H9 (cell line): ENCODE measurements around the gene BIRC7. TPM values are rescaled to one million over a fixed set of nuclear protein-coding genes. Genes with fewer than 3 reads are reported as not detected.
A peak's percentile ranks its signal among the peaks of the same experiment; 100 is the strongest.

Source experiments
- DNase-seq: peaks from one replicate; pipeline ENCODE4 v3.0.0-alpha.2; 2017
- H2AFZ ChIP-seq: one replicate; pipeline ENCODE4 v1.6.1; 2013; ENCODE audit warnings: mild to moderate bottlenecking, low read length, control low read depth, moderate library complexity
- H2AK5ac ChIP-seq: 2 replicates; pipeline ENCODE4 v1.6.1; 2013; ENCODE audit warnings: low read length, control low read depth, mixed read lengths; ENCODE audit not compliant: insufficient read length
- H2BK120ac ChIP-seq: one replicate; pipeline ENCODE4 v1.6.1; 2013; ENCODE audit warnings: low read depth, mild to moderate bottlenecking, low read length, control low read depth, inconsistent platforms; ENCODE audit not compliant: poor library complexity, severe bottlenecking
- H2BK12ac ChIP-seq: 2 replicates; pipeline ENCODE4 v1.6.1; 2013; ENCODE audit warnings: low read length, control low read depth, mixed read lengths, low read depth; ENCODE audit not compliant: insufficient read length
- H2BK15ac ChIP-seq: 2 replicates; pipeline ENCODE4 v1.6.1; 2013; ENCODE audit warnings: low read depth, low read length, control low read depth
- H2BK20ac ChIP-seq: one replicate; pipeline ENCODE4 v1.6.1; 2013; ENCODE audit warnings: low read depth, mild to moderate bottlenecking, low read length, control low read depth, inconsistent platforms; ENCODE audit not compliant: poor library complexity, severe bottlenecking
- H2BK5ac ChIP-seq: 2 replicates; pipeline ENCODE4 v1.6.1; 2013; ENCODE audit warnings: low read length, control low read depth, mixed read lengths; ENCODE audit not compliant: insufficient read length
- H3K14ac ChIP-seq: 2 replicates; pipeline ENCODE4 v1.6.1; 2013; ENCODE audit warnings: low read length, control low read depth; ENCODE audit not compliant: insufficient read depth
- H3K18ac ChIP-seq: 2 replicates; pipeline ENCODE4 v1.6.1; 2013; ENCODE audit warnings: low read depth, mild to moderate bottlenecking, mixed read lengths, low read length, control low read depth; ENCODE audit not compliant: insufficient read length
- H3K23ac ChIP-seq: 2 replicates; pipeline ENCODE4 v1.6.1; 2013; ENCODE audit warnings: low read length, control low read depth, mixed read lengths, low read depth; ENCODE audit not compliant: insufficient read length
- H3K23me2 ChIP-seq: 2 replicates; pipeline ENCODE4 v1.6.1; 2013; ENCODE audit warnings: low read depth, mild to moderate bottlenecking, mixed read lengths, low read length, control low read depth; ENCODE audit not compliant: insufficient read length, poor library complexity, severe bottlenecking
- H3K27ac ChIP-seq: 2 replicates; pipeline ENCODE4 v1.5.1; 2013; ENCODE audit warnings: low read length, control low read depth, mixed read lengths, low read depth; ENCODE audit not compliant: insufficient read length
- H3K27me3 ChIP-seq: 2 replicates; pipeline ENCODE4 v1.6.1; 2013; ENCODE audit warnings: low read length, control low read depth, inconsistent platforms; ENCODE audit not compliant: insufficient read depth
- H3K4ac ChIP-seq: 2 replicates; pipeline ENCODE4 v1.6.1; 2013; ENCODE audit warnings: low read depth, mild to moderate bottlenecking, control low read depth, inconsistent platforms, low read length, moderate library complexity
- H3K4me1 ChIP-seq: 2 replicates; pipeline ENCODE4 v1.6.1; 2013; ENCODE audit warnings: low read length, control low read depth, inconsistent platforms; ENCODE audit not compliant: insufficient read depth
- H3K4me2 ChIP-seq: 2 replicates; pipeline ENCODE4 v1.6.1; 2013; ENCODE audit warnings: low read length, control low read depth, mixed read lengths; ENCODE audit not compliant: insufficient read length, insufficient read depth
- H3K56ac ChIP-seq: 2 replicates; pipeline ENCODE4 v1.6.1; 2013; ENCODE audit warnings: low read depth, mild to moderate bottlenecking, mixed read lengths, low read length, control low read depth; ENCODE audit not compliant: insufficient read length
- H3K79me1 ChIP-seq: 2 replicates; pipeline ENCODE4 v1.6.1; 2013; ENCODE audit warnings: low read depth, mild to moderate bottlenecking, moderate library complexity, low read length, control low read depth, inconsistent platforms; ENCODE audit not compliant: insufficient read depth, poor library complexity, severe bottlenecking
- H3K79me2 ChIP-seq: 2 replicates; pipeline ENCODE4 v1.6.1; 2013; ENCODE audit warnings: low read length, control low read depth, inconsistent platforms; ENCODE audit not compliant: insufficient read depth
- H3K9ac ChIP-seq: 2 replicates; pipeline ENCODE4 v1.6.1; 2013; ENCODE audit warnings: low read length, control low read depth, mixed read lengths; ENCODE audit not compliant: insufficient read length; ENCODE audit errors: extremely low read depth
- H3K9me3 ChIP-seq: one replicate; pipeline ENCODE4 v1.6.1; 2013; ENCODE audit warnings: low read depth, low read length, inconsistent platforms; ENCODE audit not compliant: control insufficient read depth
- H3T11ph ChIP-seq: one replicate; pipeline ENCODE4 v1.6.1; 2013; ENCODE audit warnings: mild to moderate bottlenecking, low read length, control low read depth, inconsistent platforms
- H4K20me1 ChIP-seq: one replicate; pipeline ENCODE4 v1.6.1; 2013; ENCODE audit not compliant: control insufficient read depth, insufficient read length, insufficient read depth
- H4K5ac ChIP-seq: 2 replicates; pipeline ENCODE4 v1.6.1; 2013; ENCODE audit warnings: low read depth, mild to moderate bottlenecking, mixed read lengths, low read length, control low read depth; ENCODE audit not compliant: insufficient read length
- H4K8ac ChIP-seq: replicated peaks from 2 replicates; pipeline ENCODE4 v1.6.1; 2013; ENCODE audit warnings: low read length, control low read depth, mixed read lengths, low read depth; ENCODE audit not compliant: insufficient read length
- H4K91ac ChIP-seq: 2 replicates; pipeline ENCODE4 v1.6.1; 2013; ENCODE audit warnings: low read depth, mild to moderate bottlenecking, moderate library complexity, mixed read lengths, low read length, control low read depth; ENCODE audit not compliant: insufficient read length
- H3K27ac Mint-ChIP-seq, 3 experiments: 2 replicates in 2 of 3; 3 replicates in 1 of 3; pipeline ENCODE4 v1.8.0; 2020 to 2021; ENCODE audit warnings: mixed read lengths in 3 of 3, mild to moderate bottlenecking in 1 of 3, moderate library complexity in 1 of 3
- H3K27me3 Mint-ChIP-seq: 2 replicates; pipeline ENCODE4 v1.8.0; 2021; ENCODE audit warnings: low read depth, mild to moderate bottlenecking, moderate library complexity, mixed read lengths
- H3K36me3 Mint-ChIP-seq, 3 experiments: 2 replicates in 2 of 3; 3 replicates in 1 of 3; pipeline ENCODE4 v1.8.0; 2020 to 2021; ENCODE audit warnings: low read depth in 3 of 3, mixed read lengths in 3 of 3; ENCODE audit not compliant: insufficient read depth in 1 of 3
- H3K4me1 Mint-ChIP-seq, 2 experiments: 2 replicates each; pipeline ENCODE4 v1.8.0; 2020; ENCODE audit warnings: mixed read lengths in 2 of 2
- H3K4me3 Mint-ChIP-seq, 2 experiments: 2 replicates in 1 of 2; 3 replicates in 1 of 2; pipeline ENCODE4 v1.8.0; 2020 to 2021; ENCODE audit warnings: mild to moderate bottlenecking in 2 of 2, mixed read lengths in 2 of 2, moderate library complexity in 1 of 2
- H3K9me3 Mint-ChIP-seq, 2 experiments: 2 replicates in 1 of 2; 3 replicates in 1 of 2; pipeline ENCODE4 v1.8.0; 2020; ENCODE audit warnings: mild to moderate bottlenecking in 2 of 2, mixed read lengths in 2 of 2, moderate library complexity in 1 of 2
- WGBS: extraction: QIAGEN DNeasy Blood & Tissue Kit; methylation state at CpG from one replicate; pipeline ENCODE4 v1.1.7; 2013; ENCODE audit warnings: missing lambda C conversion rate, low lambda C conversion rate, mixed read lengths; ENCODE audit not compliant: insufficient read length; ENCODE audit errors: extremely low coverage; 5-methylcytosine and 5-hydroxymethylcytosine counted together
- total RNA-seq: library from RNA; stranded (reverse); gene quantifications from 2 replicates; pipeline ENCODE4 v1.2.1, GENCODE V29; 2021
- TF ChIP-seq, protein P1 (sequence below): fragments of 200-600 bp; sonication (generic); conservative IDR thresholded peaks from 3 replicates; pipeline ENCODE4 v1.8.0; 2021; ENCODE audit warnings: antibody characterized with exemption, mild to moderate bottlenecking

BIRC7 gene
- total RNA-seq, 1 experiment from 2014 or later = not detected

DNA sequence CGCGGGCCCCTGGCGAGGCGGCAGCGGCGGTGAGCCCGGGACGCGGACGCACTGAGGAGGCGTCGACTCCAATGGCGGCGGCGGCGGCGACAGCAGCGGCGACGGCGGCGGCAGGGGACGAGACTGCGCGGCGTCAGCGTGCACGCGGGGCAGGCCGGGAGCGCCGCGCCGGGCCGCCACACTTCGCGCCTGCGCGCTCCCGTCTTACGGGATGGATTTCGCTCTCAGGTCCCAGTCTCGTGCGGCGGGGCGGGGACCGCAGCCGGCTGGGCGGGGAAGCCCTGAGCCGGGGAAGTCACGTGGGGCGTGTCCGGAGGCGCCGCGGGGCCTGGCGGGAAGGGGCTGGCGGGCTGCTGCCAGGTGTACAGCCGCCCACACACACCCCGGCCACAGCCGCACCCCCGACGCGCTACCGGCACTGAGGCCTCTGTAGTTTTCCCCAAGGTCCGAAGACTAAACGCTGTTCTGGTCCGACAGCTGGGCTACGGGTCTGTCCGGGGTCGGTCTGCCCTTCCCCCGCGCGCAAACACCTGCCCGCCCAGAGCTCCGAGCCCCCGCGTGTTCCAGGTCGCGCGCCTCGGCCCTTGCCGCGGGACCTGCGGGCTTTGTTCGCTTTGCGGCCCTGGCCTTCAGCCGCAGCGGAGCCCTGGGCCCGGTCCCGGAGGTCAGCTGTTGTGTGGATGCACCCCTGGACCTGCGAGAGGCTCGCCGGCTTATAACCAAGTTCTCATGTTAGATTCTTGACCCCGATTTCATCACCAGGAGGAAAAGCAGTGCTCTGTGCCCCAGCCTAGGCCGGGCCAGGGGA lies 19.5 kb upstream of the BIRC7 start, which contains the start of gene YTHDF1:
YTHDF1 (minus strand) TSS at position 91 of the 808 bp plus-strand sequence. CDS start 239 bp downstream, outside the sequence.
- Histone ChIP-seq H4K91ac (no peak within 1 kb of the TSS), H3K79me2 (peaks cover 26% of the 10 kb centered on the region), H3T11ph (no peak within 1 kb of the TSS), H3K23me2 (peaks cover 9% of the 10 kb centered on the region), H4K20me1 (peaks cover 3% of the 10 kb centered on the region), H3K56ac (no peak within 1 kb of the TSS), H3K14ac (peak within 1 kb of the TSS; percentile 65; the same call in 1 of the 2 replicates), H2BK12ac (no peak within 1 kb of the TSS), H2BK5ac (no peak within 1 kb of the TSS), H2BK20ac (no peak within 1 kb of the TSS), H2BK15ac (no peak within 1 kb of the TSS), H3K23ac (no peak within 1 kb of the TSS), H3K4me1 (no peaks in the 10 kb centered on the region), H3K4ac (no peak within 1 kb of the TSS), H2AFZ (no peak within 1 kb of the TSS), H4K5ac (no peak within 1 kb of the TSS), H3K27me3 (no peaks in the 10 kb centered on the region), H3K18ac (no peak within 1 kb of the TSS), H4K8ac (no peak within 1 kb of the TSS), H3K4me2 (peak within 1 kb of the TSS; percentile 92), H2AK5ac (no peak within 1 kb of the TSS), H3K79me1 (peaks cover 4% of the 10 kb centered on the region), H2BK120ac (no peak within 1 kb of the TSS), H3K27ac (no peak within 1 kb of the TSS), H3K9ac (peak within 1 kb of the TSS; percentile 55), H3K9me3 (no peaks in the 10 kb centered on the region)
- Mint-ChIP-seq H3K27me3 (peaks cover 23% of the 10 kb centered on the region), H3K4me3 (peak within 1 kb of the TSS; percentile 98 to 99), H3K27ac (peak within 1 kb of the TSS; percentile 94 to 95 (median 94); a peak in 6 of 7 replicates), H3K9me3 (peaks cover 0 to 1% of the 10 kb centered on the region in 2 experiments; a peak in 1 of 5 replicates), H3K4me1 (peaks cover 29% of the 10 kb centered on the region in 2 experiments), H3K36me3 (peaks cover 33 to 41% (median 39%) of the 10 kb centered on the region in 3 experiments; a peak in 6 of 7 replicates)
- no CpG with 5 or more reads among the region's 96 CpGs for WGBS
- DNase-seq = peak; percentile 96
- TF ChIP-seq, protein P1, sequence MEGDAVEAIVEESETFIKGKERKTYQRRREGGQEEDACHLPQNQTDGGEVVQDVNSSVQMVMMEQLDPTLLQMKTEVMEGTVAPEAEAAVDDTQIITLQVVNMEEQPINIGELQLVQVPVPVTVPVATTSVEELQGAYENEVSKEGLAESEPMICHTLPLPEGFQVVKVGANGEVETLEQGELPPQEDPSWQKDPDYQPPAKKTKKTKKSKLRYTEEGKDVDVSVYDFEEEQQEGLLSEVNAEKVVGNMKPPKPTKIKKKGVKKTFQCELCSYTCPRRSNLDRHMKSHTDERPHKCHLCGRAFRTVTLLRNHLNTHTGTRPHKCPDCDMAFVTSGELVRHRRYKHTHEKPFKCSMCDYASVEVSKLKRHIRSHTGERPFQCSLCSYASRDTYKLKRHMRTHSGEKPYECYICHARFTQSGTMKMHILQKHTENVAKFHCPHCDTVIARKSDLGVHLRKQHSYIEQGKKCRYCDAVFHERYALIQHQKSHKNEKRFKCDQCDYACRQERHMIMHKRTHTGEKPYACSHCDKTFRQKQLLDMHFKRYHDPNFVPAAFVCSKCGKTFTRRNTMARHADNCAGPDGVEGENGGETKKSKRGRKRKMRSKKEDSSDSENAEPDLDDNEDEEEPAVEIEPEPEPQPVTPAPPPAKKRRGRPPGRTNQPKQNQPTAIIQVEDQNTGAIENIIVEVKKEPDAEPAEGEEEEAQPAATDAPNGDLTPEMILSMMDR = no peak
